ENCODE measurements around the gene C16orf92.
"Not testable (repeated sequence)": the region's sequence is repeated elsewhere in the genome, so short reads cannot be mapped to it uniquely, and the experiment has no call there.

The C16orf92 gene

DNA sequence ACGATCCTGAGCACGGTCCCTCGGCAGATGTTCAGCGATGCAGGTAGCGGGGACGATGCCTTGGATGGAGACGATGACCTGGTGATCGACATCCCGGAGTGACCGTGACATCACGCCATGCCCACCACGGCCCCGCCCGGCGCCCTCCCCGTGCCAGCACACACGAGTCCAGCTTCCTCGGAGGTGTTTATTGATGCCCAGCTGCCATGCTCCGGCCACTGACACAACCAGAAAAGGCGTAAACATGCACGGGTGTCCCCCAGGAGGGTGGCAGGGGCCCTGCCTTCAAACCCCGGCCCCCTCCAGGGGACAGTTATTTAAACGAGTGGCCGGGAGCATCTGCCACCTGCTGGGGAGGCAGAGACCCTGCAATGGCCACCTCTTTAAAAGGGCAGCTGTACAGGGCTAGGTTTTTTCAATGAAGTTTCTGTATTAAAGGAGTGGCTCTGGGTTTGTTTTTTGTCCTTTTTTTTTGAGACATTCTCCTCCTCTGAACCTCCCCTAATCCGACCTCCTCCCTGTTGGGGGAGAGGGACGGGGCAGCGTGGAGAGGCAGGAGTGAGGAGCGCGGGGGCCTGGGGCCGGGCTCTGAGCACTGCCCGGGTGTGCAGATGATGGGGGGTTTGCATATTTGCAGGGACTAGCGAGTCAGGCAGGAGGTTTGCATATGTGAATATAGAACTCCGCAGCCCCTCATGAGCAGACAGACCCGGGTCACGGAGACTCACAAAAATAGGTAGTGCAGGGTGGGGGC is 17.5 kb upstream of the C16orf92 start:
- DNase-seq, result no peak

GRCh38 chr16:30006095-30006473 is 16.9 kb upstream of the C16orf92 start:
- no peak for DNase-seq

DNA sequence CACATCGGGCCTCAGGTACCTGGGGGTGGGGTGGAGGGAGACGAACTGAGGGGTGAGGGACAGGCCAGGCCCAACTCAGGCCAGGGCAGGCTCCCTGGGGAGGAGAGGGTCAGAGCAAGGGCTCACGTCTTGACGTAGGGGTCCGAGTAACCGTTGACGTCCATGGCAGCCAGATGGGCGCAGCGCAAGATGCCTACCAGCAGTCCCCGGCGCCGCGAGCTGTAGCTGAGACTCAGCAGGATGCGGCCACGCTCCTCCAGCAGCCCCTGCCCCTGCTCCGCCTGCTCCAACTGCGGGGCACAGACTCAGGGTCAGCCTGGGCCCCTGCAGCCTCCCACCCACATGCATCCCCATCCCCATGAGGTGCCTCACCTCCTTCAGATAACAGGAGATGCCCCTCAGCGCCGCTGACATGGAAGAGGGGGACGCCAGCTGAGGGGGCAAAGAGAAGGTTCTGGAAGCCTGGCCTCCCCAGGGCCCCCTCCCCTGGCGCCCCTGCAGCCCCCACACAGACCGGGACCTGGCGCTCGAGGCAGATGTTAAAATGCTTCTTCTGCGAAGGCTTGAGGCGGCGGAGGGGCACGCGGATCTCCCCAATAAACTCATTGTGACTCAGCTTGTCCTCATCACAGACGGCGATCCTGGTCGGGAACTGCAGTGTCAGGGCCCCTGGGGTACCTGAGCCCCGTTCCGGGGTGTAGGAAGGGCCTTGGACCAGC is 16.2 kb upstream of the C16orf92 start:
- DNase-seq, result no peak

- no peak for DNase-seq
These were observed 15.6 kb upstream of the C16orf92 start for GRCh38 chr16:30007378-30007895.

- DNase-seq, result no peak
These were observed 13.7 kb upstream of the C16orf92 start for GRCh38 chr16:30009085-30009862.

DNA sequence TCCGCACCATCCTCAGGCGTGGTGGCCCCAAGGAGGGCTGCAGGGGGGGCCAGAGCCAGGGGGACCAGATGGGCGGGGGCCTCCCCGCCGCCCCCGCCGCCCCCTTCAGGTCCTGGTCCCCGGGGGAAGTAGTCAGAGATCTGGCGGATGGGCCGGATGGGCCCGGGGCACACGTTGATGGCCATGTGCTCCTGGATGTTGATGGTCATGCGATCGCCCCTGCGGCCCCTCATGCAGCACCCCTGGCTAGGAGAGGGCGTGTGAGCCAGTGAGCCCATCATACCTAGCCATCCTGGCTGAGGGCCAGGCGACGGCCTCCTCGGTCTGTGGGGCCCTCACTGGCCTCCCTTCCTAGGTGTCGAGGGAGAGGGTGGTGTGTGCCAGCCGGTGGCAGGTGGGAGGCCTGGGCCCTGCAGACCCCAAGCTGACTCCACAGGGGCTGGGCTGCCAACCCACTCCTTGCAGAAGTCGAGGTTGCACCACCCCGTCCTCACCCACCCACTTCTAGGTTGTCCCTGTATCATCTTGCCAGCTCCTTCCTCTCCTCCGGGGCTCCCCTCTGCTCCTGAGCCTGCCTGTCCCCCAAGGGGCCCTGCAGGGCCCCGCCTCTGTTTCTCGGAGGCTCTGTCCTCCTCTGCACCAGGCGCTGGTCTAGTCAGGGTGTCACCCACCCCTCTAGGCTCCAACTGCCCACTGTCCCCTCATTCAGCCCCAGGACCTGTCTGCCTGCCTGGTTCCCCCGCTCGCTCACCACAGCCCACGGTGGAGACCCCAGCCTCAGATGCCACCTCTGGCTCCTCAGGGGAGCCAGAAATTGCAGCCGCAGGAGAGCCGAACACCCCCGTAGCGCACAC is 12.8 kb upstream of the C16orf92 start:
- DNase-seq, result no peak

GRCh38 chr16:30010844-30011713 is 11.9 kb upstream of the C16orf92 start, which contains the start of gene DOC2A:
Gene DOC2A, minus strand, starts transcription at chr16:30011027. Its CDS starts 805 bp downstream, at chr16:30010222.
- DNase-seq, result no peak

DNA sequence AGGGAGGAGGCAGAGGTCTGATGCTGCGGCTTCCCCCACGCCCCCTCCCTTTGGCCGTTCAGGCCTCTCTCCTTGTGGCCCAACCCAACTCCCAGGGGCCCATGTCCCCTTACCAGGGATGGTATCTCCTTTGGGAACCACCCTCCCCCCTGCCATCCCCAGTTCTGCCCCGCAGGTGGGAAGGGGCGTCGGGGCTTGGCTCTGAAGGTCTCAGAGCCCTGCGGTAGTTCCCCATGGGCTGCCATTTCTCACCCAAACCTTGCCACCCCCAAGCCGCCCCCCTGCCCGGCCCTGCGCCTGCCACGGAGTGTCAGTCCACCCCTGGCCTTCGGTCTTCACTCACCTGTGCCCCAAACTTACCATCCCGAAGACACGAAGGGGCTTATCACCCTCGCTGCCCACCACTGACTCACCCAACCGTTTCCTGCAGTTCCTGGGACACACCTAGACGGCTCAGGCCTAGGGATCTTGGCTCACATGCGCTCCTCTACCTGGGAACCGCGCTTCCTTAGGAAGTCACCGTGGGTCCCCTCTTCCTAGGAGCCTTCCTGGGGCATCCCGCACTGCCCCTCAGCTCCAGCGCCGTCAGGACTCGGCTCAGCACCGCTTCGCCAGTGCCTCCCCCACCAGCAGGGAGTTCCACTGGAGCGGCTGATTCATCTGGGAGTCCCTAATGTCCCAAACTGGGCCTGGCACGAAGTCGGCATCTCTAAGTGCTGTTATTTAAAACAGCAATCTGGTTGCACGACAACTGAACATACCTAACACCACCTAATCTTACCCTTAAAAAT is 11.1 kb upstream of the C16orf92 start:
- no peak for DNase-seq

DNA sequence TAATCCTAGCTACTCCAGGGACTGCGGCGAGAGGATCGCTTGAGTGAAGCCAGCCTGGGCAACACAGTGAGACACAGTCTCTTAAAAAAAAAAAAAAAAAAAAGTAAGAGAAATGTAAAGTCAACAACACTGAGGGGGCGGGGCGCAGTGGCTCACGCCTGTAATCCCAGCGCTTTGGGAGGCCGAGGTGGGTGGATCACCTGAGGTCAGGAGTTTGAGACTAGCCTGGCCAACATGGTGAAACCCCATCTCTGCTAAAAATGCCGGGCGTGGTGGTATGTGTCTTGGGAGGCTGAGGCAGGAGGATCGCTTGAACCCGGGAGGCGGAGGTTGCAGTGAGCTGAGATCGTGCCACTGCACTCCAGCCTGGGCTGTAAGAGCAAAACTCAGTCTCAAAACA is 10.4 kb upstream of the C16orf92 start:
- DNase-seq, result not testable (repeated sequence)

GRCh38 chr16:30015450-30015849 is 7.5 kb upstream of the C16orf92 start:
- not testable (repeated sequence) for DNase-seq

GRCh38 chr16:30016555-30017276 is 6.3 kb upstream of the C16orf92 start:
- DNase-seq, result no peak

DNA sequence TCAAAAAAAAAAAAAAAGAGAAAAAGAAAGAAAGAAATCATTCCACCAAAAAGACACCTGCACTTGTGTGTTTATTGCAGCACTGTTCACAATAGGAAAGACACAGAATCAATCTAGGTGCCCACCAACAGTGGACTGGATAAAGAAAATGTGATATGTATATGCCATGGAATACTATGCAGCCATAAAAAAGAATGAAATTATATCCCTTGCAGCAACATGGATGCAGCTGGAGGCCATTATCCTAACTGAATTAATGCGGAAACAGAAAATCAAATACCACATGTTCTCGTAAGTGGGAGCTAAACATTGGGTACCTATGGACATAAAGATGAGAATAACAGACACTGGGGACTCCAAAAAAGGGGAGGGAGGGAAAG is 5.7 kb upstream of the C16orf92 start:
- no peak for DNase-seq

- DNase-seq, result not testable (repeated sequence)
These were observed 5.1 kb upstream of the C16orf92 start for GRCh38 chr16:30017937-30018336.

- no peak for DNase-seq
These were observed 4.3 kb upstream of the C16orf92 start for GRCh38 chr16:30018731-30019158.

DNA sequence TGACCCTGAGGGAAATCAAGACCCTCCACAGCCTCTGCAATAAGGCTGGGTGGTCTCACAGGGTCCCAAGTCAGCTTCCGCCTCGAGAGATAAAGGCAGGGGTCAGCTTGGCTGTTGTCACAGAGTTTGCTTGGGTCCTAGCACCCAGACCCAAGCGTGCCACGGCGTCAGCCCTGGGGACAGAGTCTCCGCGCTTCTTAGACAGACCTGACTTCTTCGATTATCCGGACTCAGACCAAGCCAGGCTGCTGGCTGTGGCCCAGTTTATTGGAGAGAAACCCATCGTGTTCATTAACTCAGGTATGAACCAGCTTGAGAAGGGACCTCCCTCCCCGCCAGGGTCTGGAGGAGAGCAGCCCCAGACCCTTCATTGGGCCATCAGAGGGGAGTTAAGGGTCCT is 588 bp downstream of the C16orf92 start:
- no peak for DNase-seq

GRCh38 chr16:30024451-30024850 is 1.5 kb downstream of the C16orf92 start:
- DNase-seq, result no peak

DNA sequence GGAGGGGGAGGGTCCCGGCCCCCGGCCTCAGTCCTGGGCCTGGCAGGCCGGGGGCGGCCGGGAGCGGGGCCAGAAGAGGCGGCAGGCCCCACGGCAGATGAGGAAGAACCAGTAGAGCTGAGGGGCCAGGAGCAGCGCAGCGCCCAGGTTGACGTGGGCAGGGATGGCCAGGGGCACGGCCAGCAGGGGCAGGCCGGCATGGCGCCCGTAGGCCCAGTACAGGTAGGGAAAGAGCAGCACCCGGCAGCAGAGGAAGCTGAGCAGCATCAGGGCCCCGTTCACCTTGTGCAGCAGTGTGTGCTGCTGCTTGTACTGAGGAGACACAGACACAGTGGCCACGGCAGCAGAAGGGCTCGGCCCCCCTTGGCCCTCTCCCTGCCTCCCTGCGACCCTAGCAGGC is 2.2 kb downstream of the C16orf92 start:
- no peak for DNase-seq

GRCh38 chr16:30025574-30025973 is 2.6 kb downstream of the C16orf92 start:
- DNase-seq, result no peak

GRCh38 chr16:30026449-30026848 is 3.5 kb downstream of the C16orf92 start:
- no peak for DNase-seq

Measured in activated CD4-positive, CD25-positive, alpha-beta regulatory T cell treated with anti-CD3 and anti-CD28 coated beads, Interleukin-2, amount 50 U/mL, for 72 hours (primary cell).